ENCODE data around the gene KCNK1.

The KCNK1 gene

GRCh38 chr1:233695901-233696300 is 82.0 kb downstream of the KCNK1 start:
- no peaks in the 10 kb centered on the region for H3K27me3 ChIP-seq (ENCODE audit: insufficient read depth, low read length)
- no peak for DNase-seq
- H3K27ac ChIP-seq (ENCODE audit: low read depth, low read length): no peak overlapping the region
- no peak overlapping the region for H3K14ac ChIP-seq (ENCODE audit: low read length)
- H4K8ac ChIP-seq (ENCODE audit: low read depth, low read length): no peak overlapping the region
- H3K4me3 ChIP-seq (ENCODE audit: low read depth, low read length): no peak overlapping the region
- H2BK12ac ChIP-seq (ENCODE audit: low read length): no peak overlapping the region
- no peaks in the 10 kb centered on the region for H3K36me3 ChIP-seq (ENCODE audit: control insufficient read depth in 1 of 2, insufficient read depth in 2 of 2, low read length in 2 of 2)
- H4K12ac ChIP-seq (ENCODE audit: low read depth, low read length): no peak overlapping the region
- H3K18ac ChIP-seq (ENCODE audit: low read length): no peak overlapping the region
- H3K9me3 ChIP-seq (ENCODE audit: insufficient read depth, low read depth, low read length): no peaks in the 10 kb centered on the region
- H3K4me1 ChIP-seq (ENCODE audit: control insufficient read depth in 1 of 2, insufficient read depth in 2 of 2, low read length in 2 of 2): no peaks in the 10 kb centered on the region
- H4K91ac ChIP-seq (ENCODE audit: low read depth, low read length): no peak overlapping the region
- H2BK5ac ChIP-seq (ENCODE audit: low read depth, low read length, poor library complexity): no peak overlapping the region
- no peak overlapping the region for H2AK5ac ChIP-seq (ENCODE audit: low read length)
- no peak overlapping the region for H3K23ac ChIP-seq (ENCODE audit: low read length)
- H3K79me2 ChIP-seq (ENCODE audit: control insufficient read depth, insufficient read depth, low read length, poor library complexity): no peaks in the 10 kb centered on the region
- no peak overlapping the region for H3K4ac ChIP-seq (ENCODE audit: low read depth, low read length)
- H3K79me1 ChIP-seq (ENCODE audit: low read length): no peaks in the 10 kb centered on the region
- no peak overlapping the region for H3K4me2 ChIP-seq (ENCODE audit: low read length)
- no peak overlapping the region for H3K9ac ChIP-seq (ENCODE audit: low read length)
- no peak overlapping the region for H2AFZ ChIP-seq (ENCODE audit: insufficient read depth, low read length, poor library complexity)
- no peak overlapping the region for H2BK120ac ChIP-seq (ENCODE audit: insufficient read depth, low read length, poor library complexity)

- H3K4me2 ChIP-seq (ENCODE audit: low read length): no peak overlapping the region
- no CpG with 5 or more reads among the region's 2 CpGs for WGBS (ENCODE audit: extremely low coverage, insufficient coverage, insufficient read length)
- no peaks in the 10 kb centered on the region for H3K79me2 ChIP-seq (ENCODE audit: control insufficient read depth, insufficient read depth, low read length, poor library complexity)
- H4K91ac ChIP-seq (ENCODE audit: low read depth, low read length): no peak overlapping the region
- no peak overlapping the region for H2BK12ac ChIP-seq (ENCODE audit: low read length)
- no peak overlapping the region for H2AK5ac ChIP-seq (ENCODE audit: low read length)
- no peaks in the 10 kb centered on the region for H3K79me1 ChIP-seq (ENCODE audit: low read length)
- no peak overlapping the region for H4K12ac ChIP-seq (ENCODE audit: low read depth, low read length)
- no peak overlapping the region for H3K18ac ChIP-seq (ENCODE audit: low read length)
- no peak overlapping the region for H3K4ac ChIP-seq (ENCODE audit: low read depth, low read length)
- H3K4me3 ChIP-seq (ENCODE audit: low read depth, low read length): no peak overlapping the region
- H3K27ac ChIP-seq (ENCODE audit: low read depth, low read length): no peak overlapping the region
- H2AFZ ChIP-seq (ENCODE audit: insufficient read depth, low read length, poor library complexity): no peak overlapping the region
- H2BK120ac ChIP-seq (ENCODE audit: insufficient read depth, low read length, poor library complexity): no peak overlapping the region
- no peak overlapping the region for H2BK5ac ChIP-seq (ENCODE audit: low read depth, low read length, poor library complexity)
- H3K27me3 ChIP-seq (ENCODE audit: insufficient read depth, low read length): no peaks in the 10 kb centered on the region
- H3K23ac ChIP-seq (ENCODE audit: low read length): no peak overlapping the region
- no peak overlapping the region for H3K14ac ChIP-seq (ENCODE audit: low read length)
- no peak overlapping the region for H3K9ac ChIP-seq (ENCODE audit: low read length)
- no peaks in the 10 kb centered on the region for H3K36me3 ChIP-seq (ENCODE audit: control insufficient read depth in 1 of 2, insufficient read depth in 2 of 2, low read length in 2 of 2)
- H4K8ac ChIP-seq (ENCODE audit: low read depth, low read length): no peak overlapping the region
- H3K4me1 ChIP-seq (ENCODE audit: control insufficient read depth in 1 of 2, insufficient read depth in 2 of 2, low read length in 2 of 2): no peaks in the 10 kb centered on the region
- H3K9me3 ChIP-seq (ENCODE audit: insufficient read depth, low read depth, low read length): no peaks in the 10 kb centered on the region
- DNase-seq: no peak
Observed at GRCh38 chr1:233700338-233700737, 86.4 kb downstream of the KCNK1 start.

- H3K23ac ChIP-seq (ENCODE audit: low read length): no peak overlapping the region
- H3K36me3 ChIP-seq (ENCODE audit: control insufficient read depth in 1 of 2, insufficient read depth in 2 of 2, low read length in 2 of 2): no peaks in the 10 kb centered on the region
- H4K12ac ChIP-seq (ENCODE audit: low read depth, low read length): no peak overlapping the region
- H3K9ac ChIP-seq (ENCODE audit: low read length): no peak overlapping the region
- peaks cover 3% of the 10 kb centered on the region for H3K79me1 ChIP-seq (ENCODE audit: low read length)
- no peak overlapping the region for H3K27ac ChIP-seq (ENCODE audit: low read depth, low read length)
- no peaks in the 10 kb centered on the region for H3K27me3 ChIP-seq (ENCODE audit: insufficient read depth, low read length)
- no peak overlapping the region for H2AFZ ChIP-seq (ENCODE audit: insufficient read depth, low read length, poor library complexity)
- H2BK12ac ChIP-seq (ENCODE audit: low read length): no peak overlapping the region
- peaks cover 6 to 10% of the 10 kb centered on the region in 2 experiments for H3K4me1 ChIP-seq (ENCODE audit: control insufficient read depth in 1 of 2, insufficient read depth in 2 of 2, low read length in 2 of 2)
- H3K18ac ChIP-seq (ENCODE audit: low read length): no peak overlapping the region
- no peak overlapping the region for H2BK5ac ChIP-seq (ENCODE audit: low read depth, low read length, poor library complexity)
- H3K79me2 ChIP-seq (ENCODE audit: control insufficient read depth, insufficient read depth, low read length, poor library complexity): no peaks in the 10 kb centered on the region
- no peak overlapping the region for H3K4ac ChIP-seq (ENCODE audit: low read depth, low read length)
- H4K91ac ChIP-seq (ENCODE audit: low read depth, low read length): no peak overlapping the region
- H2BK120ac ChIP-seq (ENCODE audit: insufficient read depth, low read length, poor library complexity): no peak overlapping the region
- DNase-seq: no peak
- no peak overlapping the region for H3K4me3 ChIP-seq (ENCODE audit: low read depth, low read length)
- WGBS (ENCODE audit: extremely low coverage, insufficient coverage, insufficient read length): no CpG with 5 or more reads among the region's 6 CpGs
- no peak overlapping the region for H2AK5ac ChIP-seq (ENCODE audit: low read length)
- no peaks in the 10 kb centered on the region for H3K9me3 ChIP-seq (ENCODE audit: insufficient read depth, low read depth, low read length)
- no peak overlapping the region for H3K14ac ChIP-seq (ENCODE audit: low read length)
- no peak overlapping the region for H4K8ac ChIP-seq (ENCODE audit: low read depth, low read length)
- no peak overlapping the region for H3K4me2 ChIP-seq (ENCODE audit: low read length)
Observed at GRCh38 chr1:233704170-233704897, 90.4 kb downstream of the KCNK1 start.

DNA sequence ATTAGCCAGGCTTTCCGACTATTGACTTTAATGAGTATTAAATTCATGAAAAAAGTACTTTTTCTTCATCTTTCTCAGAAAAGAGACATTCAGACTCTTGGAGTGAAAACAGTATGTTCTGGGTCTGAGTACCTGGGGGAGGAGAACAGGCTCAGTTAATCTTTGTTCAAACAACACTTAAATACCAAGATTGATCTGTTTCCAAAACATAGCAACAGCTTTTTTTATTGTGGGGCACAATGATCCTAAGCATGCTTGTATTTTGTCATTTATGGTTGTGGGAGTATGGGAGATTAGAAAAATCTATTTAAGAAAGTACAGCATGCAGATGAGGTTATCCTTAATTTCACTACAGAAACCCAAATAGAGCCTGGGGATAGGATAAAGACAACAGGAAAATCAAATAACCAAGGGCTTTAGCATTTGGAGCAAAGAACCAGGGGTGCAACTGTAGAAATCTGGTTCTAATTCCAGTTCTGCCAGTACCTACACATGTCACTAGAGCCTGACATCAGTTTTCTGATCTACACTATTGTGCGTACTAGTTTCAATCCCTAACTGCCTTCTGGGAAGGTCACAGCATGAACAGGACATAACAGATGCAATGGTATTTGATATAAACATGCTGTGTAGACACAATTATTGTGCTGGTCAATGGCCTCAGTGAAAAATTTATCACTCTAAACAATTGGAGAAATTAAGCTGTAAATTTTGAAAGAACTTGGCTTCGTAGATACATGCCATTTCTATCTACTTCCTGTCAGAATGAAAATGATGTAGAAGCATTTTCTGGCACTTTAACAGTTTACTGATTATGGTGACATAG is 91.2 kb downstream of the KCNK1 start:
- peaks cover 3% of the 10 kb centered on the region for H3K79me1 ChIP-seq (ENCODE audit: low read length)
- no CpG with 5 or more reads among the region's 3 CpGs for WGBS (ENCODE audit: extremely low coverage, insufficient coverage, insufficient read length)
- peaks cover 6 to 10% of the 10 kb centered on the region in 2 experiments for H3K4me1 ChIP-seq (ENCODE audit: control insufficient read depth in 1 of 2, insufficient read depth in 2 of 2, low read length in 2 of 2)
- no peak overlapping the region for H3K23ac ChIP-seq (ENCODE audit: low read length)
- no peak overlapping the region for H2BK12ac ChIP-seq (ENCODE audit: low read length)
- no peak for DNase-seq
- H4K12ac ChIP-seq (ENCODE audit: low read depth, low read length): no peak overlapping the region
- H3K14ac ChIP-seq (ENCODE audit: low read length): no peak overlapping the region
- no peaks in the 10 kb centered on the region for H3K27me3 ChIP-seq (ENCODE audit: insufficient read depth, low read length)
- no peak overlapping the region for H2BK120ac ChIP-seq (ENCODE audit: insufficient read depth, low read length, poor library complexity)
- H3K4me2 ChIP-seq (ENCODE audit: low read length): no peak overlapping the region
- no peaks in the 10 kb centered on the region for H3K79me2 ChIP-seq (ENCODE audit: control insufficient read depth, insufficient read depth, low read length, poor library complexity)
- H3K27ac ChIP-seq (ENCODE audit: low read depth, low read length): no peak overlapping the region
- no peak overlapping the region for H2AFZ ChIP-seq (ENCODE audit: insufficient read depth, low read length, poor library complexity)
- no peaks in the 10 kb centered on the region for H3K36me3 ChIP-seq (ENCODE audit: control insufficient read depth in 1 of 2, insufficient read depth in 2 of 2, low read length in 2 of 2)
- no peak overlapping the region for H3K4me3 ChIP-seq (ENCODE audit: low read depth, low read length)
- H4K8ac ChIP-seq (ENCODE audit: low read depth, low read length): no peak overlapping the region
- no peaks in the 10 kb centered on the region for H3K9me3 ChIP-seq (ENCODE audit: insufficient read depth, low read depth, low read length)
- no peak overlapping the region for H2AK5ac ChIP-seq (ENCODE audit: low read length)
- H3K4ac ChIP-seq (ENCODE audit: low read depth, low read length): no peak overlapping the region
- no peak overlapping the region for H2BK5ac ChIP-seq (ENCODE audit: low read depth, low read length, poor library complexity)
- H4K91ac ChIP-seq (ENCODE audit: low read depth, low read length): no peak overlapping the region
- no peak overlapping the region for H3K9ac ChIP-seq (ENCODE audit: low read length)
- H3K18ac ChIP-seq (ENCODE audit: low read length): no peak overlapping the region
